GM21423 (cell line): Measurements from ENCODE around the gene BDNF.
"Not testable (repeated sequence)": the region's sequence is repeated elsewhere in the genome, so short reads cannot be mapped to it uniquely, and the experiment has no call there.

Experiments
- ATAC-seq: cut with Tn5 transposase; IDR thresholded peaks from one replicate; pipeline ENCODE4 v1.9.1; 2021; ENCODE audit warnings: mild to moderate bottlenecking, moderate library complexity; ENCODE audit not compliant: unreplicated experiment

BDNF gene

DNA sequence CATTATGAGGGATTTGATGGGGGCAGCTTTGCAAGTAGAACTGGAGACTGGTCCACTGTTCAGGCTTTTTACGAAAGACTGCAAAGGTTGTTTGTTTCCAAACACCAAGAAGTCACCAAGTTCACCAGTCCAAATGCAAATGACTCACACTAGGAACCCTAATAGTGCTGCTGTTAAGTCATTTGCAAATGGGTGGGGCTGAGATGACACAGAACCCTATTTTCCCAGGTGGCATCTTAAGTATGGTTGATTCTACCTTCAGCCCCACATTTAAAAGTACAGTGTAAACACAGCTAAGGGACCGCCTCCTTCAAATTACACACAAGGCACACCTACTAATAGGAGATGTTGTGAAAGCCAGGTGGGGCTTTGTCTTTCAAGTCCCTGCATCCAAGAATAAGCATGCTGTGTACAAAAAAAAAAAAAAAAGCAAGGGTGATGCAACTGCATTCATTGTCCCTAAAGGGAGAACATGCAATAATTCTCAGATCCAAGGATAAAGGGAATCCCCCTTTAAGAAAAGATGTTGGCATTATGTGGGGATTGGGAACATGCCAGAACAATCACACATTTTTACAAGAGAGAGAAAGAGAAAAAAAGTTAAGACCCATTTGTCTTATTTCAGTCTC, 27.3 kb downstream of the BDNF start:
- no peak for ATAC-seq

GRCh38 chr11:27665508-27666101, 34.6 kb downstream of the BDNF start:
- ATAC-seq, result not testable (repeated sequence)

- ATAC-seq, result no peak
Measured at GRCh38 chr11:27663326-27663725, 36.9 kb downstream of the BDNF start.

- ATAC-seq, result no peak
Measured at GRCh38 chr11:27660171-27660570, 40.1 kb downstream of the BDNF start.

DNA sequence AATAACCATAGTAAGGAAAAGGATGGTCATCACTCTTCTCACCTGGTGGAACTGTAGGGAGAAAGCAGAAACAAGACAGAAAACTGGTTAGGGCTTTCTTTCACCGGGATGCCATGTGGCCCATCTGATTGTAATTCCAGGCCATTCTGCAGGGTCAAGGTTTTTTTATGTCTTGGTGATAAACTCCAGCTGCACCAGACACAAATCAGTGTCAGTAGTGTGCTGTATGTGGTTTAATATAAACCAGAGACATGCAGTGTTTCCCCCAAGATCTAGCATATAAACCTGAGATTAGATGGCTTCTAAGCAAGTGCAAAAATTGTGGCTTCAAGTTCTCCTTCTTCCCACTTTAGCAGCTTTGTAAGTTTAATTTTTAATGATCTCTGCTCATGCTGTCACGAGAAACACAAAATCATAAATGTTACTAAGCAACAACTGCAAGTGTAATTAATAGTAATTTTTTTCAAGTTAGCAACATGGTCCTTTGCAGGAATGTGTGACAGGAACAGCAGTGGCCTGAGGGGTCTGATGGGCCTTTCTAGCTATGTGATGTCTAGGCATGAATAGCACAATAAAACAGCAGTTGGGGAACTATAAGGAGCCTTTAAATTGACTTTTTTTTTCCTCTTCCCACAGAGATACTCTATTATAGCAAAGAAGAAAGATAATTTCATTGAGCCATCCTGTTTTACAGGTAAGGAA, 41.6 kb downstream of the BDNF start:
- ATAC-seq, result no peak

DNA sequence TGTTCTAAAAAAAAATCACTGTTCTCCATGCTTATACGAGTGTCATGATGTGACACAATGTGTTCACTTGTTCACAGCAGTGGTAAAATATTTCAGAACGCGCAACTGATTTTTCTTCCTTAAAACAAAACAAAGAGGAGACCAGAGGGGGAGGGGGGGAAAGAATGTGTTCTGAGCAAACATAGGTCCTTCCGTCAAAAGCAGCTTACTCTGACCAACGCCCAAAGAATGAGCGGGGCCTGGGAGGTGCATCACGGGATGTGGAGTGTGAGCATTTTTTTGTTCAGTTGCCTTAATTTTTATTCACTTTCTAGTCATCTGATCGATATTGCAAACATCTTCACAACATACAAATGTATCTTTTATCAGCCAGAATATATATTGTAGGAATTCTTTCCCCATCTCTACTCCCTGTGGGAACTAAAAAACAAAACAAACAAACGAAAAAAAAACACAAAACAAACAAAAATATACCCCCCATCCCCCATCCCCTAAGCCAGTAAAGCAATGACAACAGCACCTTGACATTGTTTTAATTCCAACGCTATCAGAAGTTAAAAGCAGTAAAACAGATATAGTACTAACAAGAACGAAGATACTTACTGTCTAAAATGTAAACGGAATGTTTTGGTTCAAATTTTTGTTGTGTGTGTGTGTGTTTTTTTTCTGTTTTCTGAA, 43.3 kb downstream of the BDNF start:
- ATAC-seq, result no peak

- no peak for ATAC-seq
Measured at GRCh38 chr11:27656320-27656719, 43.9 kb downstream of the BDNF start.

GRCh38 chr11:27653990-27654758, 46.1 kb downstream of the BDNF start:
- no peak for ATAC-seq

GRCh38 chr11:27651711-27652110, 48.5 kb downstream of the BDNF start:
- no peak for ATAC-seq

GRCh38 chr11:27650988-27651387, 49.3 kb downstream of the BDNF start:
- ATAC-seq, result no peak

DNA sequence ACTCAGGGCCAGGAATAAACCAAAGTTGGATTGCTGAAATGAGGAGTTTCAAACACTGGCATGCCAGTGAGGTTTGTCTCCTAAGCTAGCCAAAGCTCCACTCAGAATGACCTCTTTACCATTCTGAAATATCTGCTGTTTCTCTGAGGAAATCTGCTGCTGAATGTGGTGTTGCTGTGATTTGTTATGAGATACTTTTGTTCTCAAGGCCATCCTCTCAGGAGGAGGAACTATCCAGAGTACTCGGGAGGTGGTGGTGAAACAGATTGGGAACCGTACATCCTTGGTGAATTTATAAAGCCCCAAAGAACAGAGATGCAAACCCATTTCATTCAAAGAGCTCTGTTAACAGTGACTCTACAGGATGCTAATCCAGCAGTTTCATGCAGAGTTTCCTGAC, 50.5 kb downstream of the BDNF start:
- no peak for ATAC-seq

- no peak for ATAC-seq
Measured at GRCh38 chr11:27648840-27649239, 51.4 kb downstream of the BDNF start.

DNA sequence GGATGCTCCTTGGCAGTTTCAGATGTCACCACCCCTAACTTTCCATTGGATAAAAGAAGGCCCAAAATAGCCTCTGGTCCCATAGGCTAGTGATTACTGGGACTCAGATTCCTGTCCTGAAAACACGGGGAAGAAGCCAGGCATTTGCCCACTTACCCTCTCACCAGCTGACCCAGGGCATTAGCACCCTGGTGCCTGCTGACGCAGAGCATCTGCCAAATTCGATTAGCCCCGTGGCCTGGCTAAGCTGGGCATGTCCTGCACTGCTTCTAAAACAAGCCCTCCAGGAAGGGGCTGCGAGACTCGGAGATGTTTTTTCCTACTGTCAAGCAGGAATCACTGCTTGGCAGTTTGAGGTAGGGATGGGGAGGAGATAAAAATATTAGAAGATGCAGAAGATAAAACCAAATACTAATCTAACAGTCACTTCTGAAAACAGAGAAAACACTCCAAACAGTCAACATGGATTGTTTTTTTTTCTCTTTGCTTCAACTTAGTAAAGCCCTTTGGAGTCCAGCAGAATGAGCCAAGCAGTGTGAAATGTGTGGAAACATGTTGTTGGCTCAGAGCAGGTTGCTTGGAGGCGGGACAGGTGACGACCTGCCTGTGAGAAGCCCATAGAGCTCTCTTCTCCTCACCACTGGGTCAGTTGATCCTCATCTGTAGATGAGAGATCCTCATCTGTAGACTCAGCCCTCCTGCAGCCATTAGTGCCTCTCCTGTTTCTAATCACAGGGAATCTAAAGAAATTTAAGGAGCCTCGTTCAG, 54.0 kb downstream of the BDNF start:
- no peak for ATAC-seq

GRCh38 chr11:27642954-27643353, 57.3 kb downstream of the BDNF start:
- no peak for ATAC-seq

GRCh38 chr11:27640954-27641353, 59.3 kb downstream of the BDNF start:
- ATAC-seq, result no peak

GRCh38 chr11:27635567-27636037, 64.7 kb downstream of the BDNF start:
- no peak for ATAC-seq

- ATAC-seq, result not testable (repeated sequence)
Measured at GRCh38 chr11:27634776-27635175, 65.5 kb downstream of the BDNF start.

DNA sequence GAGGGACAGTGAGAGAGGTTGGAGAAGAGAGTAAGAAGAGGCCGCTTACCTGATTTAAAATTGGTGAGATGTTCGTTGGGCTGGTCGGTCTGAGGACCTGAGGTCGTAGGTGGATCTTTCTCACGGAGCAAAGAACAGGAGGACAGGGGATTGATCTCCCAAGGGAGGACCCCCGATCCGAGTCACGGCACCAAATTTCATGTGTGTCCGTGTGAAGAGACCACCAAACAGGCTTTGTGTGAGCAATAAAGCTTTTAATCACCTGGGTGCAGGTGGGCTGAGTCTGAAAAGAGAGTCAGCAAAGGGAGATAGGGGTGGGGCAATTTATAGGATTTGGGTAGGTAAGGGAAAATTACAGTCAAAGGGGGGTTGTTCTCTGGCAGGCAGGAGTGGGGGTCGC, 66.0 kb downstream of the BDNF start:
- not testable (repeated sequence) for ATAC-seq

- not testable (repeated sequence) for ATAC-seq
Measured at GRCh38 chr11:27629023-27629422, 71.2 kb downstream of the BDNF start.

DNA sequence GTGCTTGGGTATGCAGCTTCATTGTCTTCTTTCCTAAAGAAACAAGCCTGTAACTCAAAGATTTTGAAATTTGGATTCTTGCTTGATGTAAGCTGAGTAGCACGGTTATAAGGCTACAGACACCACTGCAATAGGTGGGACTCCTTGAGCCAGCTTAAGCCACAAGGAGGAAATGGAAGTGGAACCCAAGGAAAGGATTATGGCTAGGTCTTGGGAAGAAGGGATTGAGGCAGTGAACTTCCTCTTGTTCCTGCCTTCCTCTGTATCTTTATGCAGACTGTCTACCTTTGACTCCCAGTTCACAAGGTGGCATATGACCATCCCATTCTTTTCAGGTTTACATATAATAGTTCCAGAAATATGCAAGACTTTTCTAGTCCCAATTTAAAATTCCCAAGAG, 72.3 kb downstream of the BDNF start:
- ATAC-seq, result no peak
